GM06990 (cell line): ENCODE data around the gene RHOT2.

ENCODE experiments used
- DNase-seq: peaks from one replicate; pipeline ENCODE4 v3.0.0-alpha.2; 2011; ENCODE audit not compliant: insufficient read length; ENCODE audit errors: extremely low read depth
- H3K27me3 ChIP-seq: replicated peaks from 2 replicates; pipeline ENCODE4 v1.6.0; 2011; ENCODE audit warnings: low read length; ENCODE audit not compliant: control insufficient read depth, insufficient read depth
- H3K36me3 ChIP-seq: 2 replicates; pipeline ENCODE4 v1.5.1; 2011; ENCODE audit warnings: low read length; ENCODE audit not compliant: control insufficient read depth, insufficient read depth
- H3K4me3 ChIP-seq: replicated peaks from 2 replicates; pipeline ENCODE4 v1.5.1; 2011; ENCODE audit warnings: low read depth, mild to moderate bottlenecking, control low read depth, low read length
- CTCF ChIP-seq: IDR thresholded peaks from 2 replicates; pipeline ENCODE4 v1.5.1; 2011; ENCODE audit warnings: low read length, control low read depth, mild to moderate bottlenecking, inconsistent platforms; ENCODE audit not compliant: insufficient read depth, poor library complexity, severe bottlenecking

The RHOT2 gene

DNA sequence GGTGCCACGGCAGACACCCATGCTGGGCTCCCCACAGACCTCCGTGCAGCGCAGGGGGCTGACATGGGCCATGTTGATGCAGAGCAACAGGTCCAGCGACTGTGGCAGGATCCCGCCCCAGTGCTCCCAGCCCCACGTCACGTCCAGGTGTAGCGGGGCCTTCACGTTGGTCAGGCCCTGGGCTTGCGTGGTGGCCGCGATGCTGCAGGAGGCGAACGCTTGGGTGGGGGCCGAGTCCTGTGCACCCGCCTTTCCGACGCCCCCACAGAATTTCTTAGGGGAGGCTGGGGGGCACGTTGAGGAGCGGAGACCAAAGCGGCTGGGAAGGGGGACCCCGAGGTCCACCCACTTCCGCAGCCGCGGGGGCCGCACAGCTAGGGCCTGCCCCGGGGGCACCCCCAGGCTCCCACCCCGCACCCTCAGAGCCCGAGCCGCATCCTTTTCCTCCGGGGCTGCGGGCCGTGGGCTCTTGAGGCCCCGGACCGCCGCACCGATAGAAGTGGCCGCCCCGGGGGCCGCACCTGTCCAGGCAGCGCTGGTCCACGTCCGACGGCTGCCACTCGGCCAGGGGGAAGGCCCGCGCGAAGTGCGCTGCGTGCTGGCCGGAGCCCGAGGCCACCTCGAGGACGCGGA is 32.2 kb upstream of the RHOT2 start:
- peak overlapping the region; percentile 86 for H3K4me3 ChIP-seq
- no peaks in the 10 kb centered on the region for H3K27me3 ChIP-seq
- peaks cover 4% of the 10 kb centered on the region; the same call in 1 of the 2 replicates for H3K36me3 ChIP-seq
- no peak for DNase-seq
- TF ChIP-seq CTCF: no peak

DNA sequence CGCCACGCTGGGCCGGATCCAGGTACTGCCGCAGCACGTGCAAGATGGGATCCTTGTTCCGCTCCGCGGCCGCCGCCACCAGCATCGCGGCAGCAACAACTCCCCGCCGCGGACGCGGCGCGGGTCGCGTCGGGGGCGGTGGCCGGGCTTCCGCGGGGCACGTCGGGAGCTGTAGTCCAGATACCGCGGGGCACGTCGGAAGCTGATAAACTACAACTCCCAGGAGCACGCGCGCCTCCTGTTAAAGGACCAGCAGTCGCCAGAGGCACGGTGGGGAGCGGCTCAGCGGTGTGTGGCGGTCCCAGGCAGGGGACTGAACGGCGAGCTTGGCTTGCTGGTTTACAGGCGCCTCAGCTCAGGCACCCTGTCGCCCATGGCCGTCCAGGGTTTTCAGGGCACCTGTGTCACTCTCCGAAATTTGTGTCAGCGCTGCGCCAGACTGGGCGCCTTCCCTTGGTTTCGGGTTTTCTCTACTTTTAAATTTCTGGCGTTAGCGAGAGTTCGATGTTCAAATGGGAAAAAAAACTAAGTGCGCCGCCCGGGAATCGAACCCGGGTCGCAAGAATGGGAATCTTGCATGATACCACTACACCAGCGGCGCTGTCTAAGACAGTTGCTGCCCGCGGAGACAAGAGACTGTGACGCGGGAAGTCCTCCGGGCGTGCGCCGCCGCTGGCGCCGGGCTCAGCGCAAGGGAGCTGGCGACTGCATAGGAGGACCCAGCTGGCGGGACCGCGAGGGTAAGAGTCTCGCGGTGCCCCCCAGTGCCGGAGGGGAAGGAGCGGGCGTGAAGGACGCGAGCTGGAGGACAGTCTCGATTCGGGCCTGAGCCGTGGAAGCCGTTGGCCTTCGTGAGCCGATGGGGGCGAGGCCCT is 31.5 kb upstream of the RHOT2 start, which contains the start of gene METTL26:
TSS of gene METTL26 (minus strand) at position 100 of the 875 bp plus-strand sequence. CDS start at position 85, 15 bp downstream.
- peak within 1 kb of the TSS; percentile 86 for H3K4me3 ChIP-seq
- H3K36me3 ChIP-seq: peaks cover 4% of the 10 kb centered on the region; the same call in 1 of the 2 replicates
- H3K27me3 ChIP-seq: no peaks in the 10 kb centered on the region
- no peak for TF ChIP-seq CTCF
- DNase-seq: peak; percentile 93

- H3K36me3 ChIP-seq: peaks cover 4% of the 10 kb centered on the region; the same call in 1 of the 2 replicates
- no peaks in the 10 kb centered on the region for H3K27me3 ChIP-seq
- TF ChIP-seq CTCF: no peak
- DNase-seq: no peak
- H3K4me3 ChIP-seq: peak overlapping the region; percentile 86
Observed at GRCh38 chr16:637081-638018, 30.6 kb upstream of the RHOT2 start.

DNA sequence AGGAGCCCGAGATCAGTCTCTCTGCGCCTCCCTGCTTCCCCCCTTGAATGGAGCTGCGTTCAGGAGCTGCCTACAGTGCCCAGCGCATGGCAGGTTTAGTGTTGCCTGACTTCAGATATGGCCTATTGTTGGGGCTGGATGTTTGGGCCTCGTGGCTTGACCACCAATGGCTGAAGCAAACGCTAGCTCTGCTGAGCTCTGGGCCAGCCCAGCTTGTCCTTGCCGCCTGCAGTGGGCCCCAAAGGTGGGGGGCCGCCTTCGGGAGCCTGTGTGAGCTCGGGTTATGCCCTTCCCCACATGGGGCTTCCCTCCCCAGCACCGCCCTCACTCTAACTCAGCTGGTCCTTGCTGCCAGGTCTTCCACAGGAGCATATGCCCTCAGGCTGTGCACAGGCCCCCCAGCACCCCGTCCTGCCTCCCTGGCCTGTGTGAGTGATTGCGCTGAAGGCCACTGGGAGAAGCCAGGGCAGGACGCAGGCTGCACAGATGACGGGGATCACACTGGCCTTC is 29.8 kb upstream of the RHOT2 start:
- H3K4me3 ChIP-seq: no peak overlapping the region
- TF ChIP-seq CTCF: no peak
- H3K36me3 ChIP-seq: peaks cover 4% of the 10 kb centered on the region; the same call in 1 of the 2 replicates
- no peaks in the 10 kb centered on the region for H3K27me3 ChIP-seq
- no peak for DNase-seq

DNA sequence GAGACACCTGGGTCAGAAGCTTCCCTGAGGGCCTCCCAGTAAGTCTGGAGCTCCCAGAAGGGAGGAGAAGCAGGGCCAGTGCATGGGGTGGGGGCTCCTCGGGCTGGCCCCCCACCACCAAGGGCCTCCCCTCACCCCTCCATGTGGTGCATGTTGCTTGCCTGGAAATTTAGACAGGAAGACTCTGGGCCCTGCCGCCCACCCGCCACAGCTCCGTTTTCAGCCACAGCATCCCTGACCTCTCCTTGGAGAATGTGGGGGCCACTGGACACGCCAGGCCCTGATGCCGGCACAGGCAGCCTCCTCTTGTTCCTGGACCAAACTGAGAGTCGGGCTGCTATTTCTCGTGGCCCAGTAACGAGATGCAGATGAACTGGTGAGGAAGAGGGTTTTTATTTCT is 29.1 kb upstream of the RHOT2 start:
- H3K4me3 ChIP-seq: no peak overlapping the region
- DNase-seq: no peak
- no peak for TF ChIP-seq CTCF
- peaks cover 4% of the 10 kb centered on the region; the same call in 1 of the 2 replicates for H3K36me3 ChIP-seq
- H3K27me3 ChIP-seq: no peaks in the 10 kb centered on the region
